A549 (cell line): ENCODE data around the gene TOX2. TPM values are rescaled to one million over a fixed set of nuclear protein-coding genes. Genes with fewer than 3 reads are reported as not detected.

Source experiments
- ATAC-seq, 2 experiments: fragments of 200-7000 bp in 1 of 2; fragments of >200 bp in 1 of 2; cut with Nextera tagmentation in 1 of 2; cut with Tn5 transposase in 1 of 2; 3 replicates each; pipeline versions ENCODE4 v1.8.0 to v1.9.1; 2018 to 2020; ENCODE audit warnings: mild to moderate bottlenecking in 1 of 2, moderate library complexity in 1 of 2
- CTCF ChIA-PET: fragments of 300-600 bp; sonication (Branson Sonifier 250); formaldehyde crosslinking; extraction: SDS; loops from one replicate; lab custom pipeline; 2021; ENCODE audit warnings: antibody characterized with exemption, inconsistent platforms; lab: Yijun Ruan, JAX
- POLR2A ChIA-PET: fragments of 350-600 bp; formaldehyde crosslinking; extraction: SDS; loops from one replicate; lab custom pipeline; 2021; ENCODE audit warnings: antibody characterized with exemption, inconsistent platforms; lab: Yijun Ruan, JAX
- DNase-seq, 2 experiments: peaks; one replicate each; pipeline versions ENCODE4 v3.0.0 to v3.0.0-alpha.2; 2011 to 2016; ENCODE audit warnings: low read depth in 1 of 2, low spot score in 1 of 2
- FAIRE-seq: peaks from 2 replicates; lab custom pipeline; 2011; peaks lifted over from hg19 to GRCh38; lab: Jason Lieb, UNC
- H3K27ac ChIP-seq, 2 experiments: fragments of >200 bp; sonication (Bioruptor Twin); formaldehyde crosslinking; 3 replicates each; pipeline ENCODE4 v1.5.1; 2016 to 2017
- H3K4me1 ChIP-seq: fragments of >200 bp; sonication (Bioruptor Twin); formaldehyde crosslinking; 3 replicates; pipeline ENCODE4 v1.6.1; 2016
- H3K4me2 ChIP-seq: fragments of >200 bp; sonication (Bioruptor Twin); formaldehyde crosslinking; 3 replicates; pipeline ENCODE4 v1.6.1; 2016
- H3K4me3 ChIP-seq: fragments of >200 bp; sonication (Bioruptor Twin); formaldehyde crosslinking; 3 replicates; pipeline ENCODE4 v1.5.1; 2016
- H3K9me3 ChIP-seq: fragments of >200 bp; sonication (Bioruptor Twin); formaldehyde crosslinking; 3 replicates; pipeline ENCODE4 v1.6.1; 2016
- BHLHE40 ChIP-seq: IDR thresholded peaks from 2 replicates; pipeline ENCODE4 v1.6.1; 2012; ENCODE audit warnings: low read depth, low read length, inconsistent platforms
- CBX2 ChIP-seq: fragments of 200-600 bp; sonication (generic); IDR thresholded peaks from 2 replicates; pipeline ENCODE4 v1.6.1; 2016; ENCODE audit warnings: low read depth, mild to moderate bottlenecking, borderline replicate concordance
- CHD4 ChIP-seq: fragments of 200-600 bp; sonication (generic); IDR thresholded peaks from 2 replicates; pipeline ENCODE4 v1.6.1; 2016; ENCODE audit warnings: antibody characterized with exemption, mild to moderate bottlenecking, borderline replicate concordance
- EP300 ChIP-seq, 2 experiments: fragments of >200 bp; sonication (Bioruptor Twin); formaldehyde crosslinking; IDR thresholded peaks; 2 replicates in 1 of 2; 3 replicates in 1 of 2; pipeline ENCODE4 v1.6.1; 2016 to 2017
- FOSB ChIP-seq: fragments of 250-450 bp; sonication (Bioruptor Pico); IDR thresholded peaks from 2 replicates; pipeline ENCODE4 v1.5.0; 2020; ENCODE audit warnings: mild to moderate bottlenecking, moderate library complexity
- HEYL ChIP-seq: fragments of 250-450 bp; sonication (Bioruptor Pico); IDR thresholded peaks from 2 replicates; pipeline ENCODE4 v1.8.0; 2021; ENCODE audit warnings: mild to moderate bottlenecking, moderate library complexity
- HMGXB4 ChIP-seq: fragments of 250-450 bp; sonication (Bioruptor Pico); IDR thresholded peaks from 2 replicates; pipeline ENCODE4 v1.5.0; 2021; ENCODE audit warnings: mild to moderate bottlenecking, moderate library complexity, borderline replicate concordance
- HOXB5 ChIP-seq: fragments of 250-450 bp; sonication (Bioruptor Pico); IDR thresholded peaks from 2 replicates; pipeline ENCODE4 v1.5.0; 2020; ENCODE audit warnings: mild to moderate bottlenecking, moderate library complexity
- JUN ChIP-seq, 2 experiments: fragments of >200 bp; sonication (Bioruptor Twin); formaldehyde crosslinking; IDR thresholded peaks; 2 replicates in 1 of 2; 3 replicates in 1 of 2; pipeline ENCODE4 v1.6.1; 2016 to 2017
- KDM5A ChIP-seq: fragments of 200-600 bp; sonication (generic); IDR thresholded peaks from 2 replicates; pipeline ENCODE4 v1.6.1; 2016; ENCODE audit warnings: antibody characterized with exemption, mild to moderate bottlenecking
- MAFK ChIP-seq: fragments of 450-650 bp; IDR thresholded peaks from 2 replicates; pipeline ENCODE4 v1.6.1; 2014; ENCODE audit not compliant: partially characterized antibody
- MAZ ChIP-seq: fragments of 150-350 bp; IDR thresholded peaks from 2 replicates; pipeline ENCODE4 v1.6.1; 2014; ENCODE audit warnings: antibody characterized with exemption, low read depth, low read length, borderline replicate concordance
- NFE2L2 ChIP-seq: fragments of 150-350 bp; conservative IDR thresholded peaks from 2 replicates; pipeline ENCODE4 v1.6.1; 2014; ENCODE audit warnings: low read length
- NPAS2 ChIP-seq: fragments of 250-450 bp; sonication (Bioruptor Pico); IDR thresholded peaks from 2 replicates; pipeline ENCODE4 v1.8.0; 2022; ENCODE audit warnings: mild to moderate bottlenecking, moderate library complexity, borderline replicate concordance
- NR3C1 ChIP-seq: fragments of >200 bp; sonication (Bioruptor Twin); formaldehyde crosslinking; IDR thresholded peaks from 3 replicates; pipeline ENCODE4 v1.6.1; 2017
- PHF8 ChIP-seq: fragments of 200-600 bp; sonication (generic); IDR thresholded peaks from 2 replicates; pipeline ENCODE4 v1.6.1; 2016; ENCODE audit warnings: low read depth, mild to moderate bottlenecking, antibody characterized with exemption, moderate library complexity, borderline replicate concordance
- POLR2AphosphoS2 ChIP-seq: conservative IDR thresholded peaks from 2 replicates; pipeline ENCODE4 v1.6.1; 2012; ENCODE audit warnings: low read length, improper control_type of control experiment, inconsistent platforms
- RNF2 ChIP-seq: fragments of 200-600 bp; sonication (generic); IDR thresholded peaks from 2 replicates; pipeline ENCODE4 v1.6.1; 2016; ENCODE audit warnings: low read depth, mild to moderate bottlenecking, antibody characterized with exemption, moderate library complexity, borderline replicate concordance
- SREBF2 ChIP-seq: fragments of 450-650 bp; IDR thresholded peaks from 2 replicates; pipeline ENCODE4 v1.6.1; 2014; ENCODE audit warnings: mild to moderate bottlenecking, moderate library complexity
- TFCP2L1 ChIP-seq: fragments of 250-450 bp; sonication (Bioruptor Pico); IDR thresholded peaks from 2 replicates; pipeline ENCODE4 v1.5.0; 2021; ENCODE audit warnings: mild to moderate bottlenecking
- ZC3H11A ChIP-seq: fragments of 450-650 bp; IDR thresholded peaks from 2 replicates; pipeline ENCODE4 v1.6.1; 2014; ENCODE audit warnings: antibody characterized with exemption, mild to moderate bottlenecking
- WGBS: methylation state at CpG from one replicate; pipeline ENCODE4 v1.1.6; 2017; ENCODE audit errors: missing lambda C conversion rate; 5-methylcytosine and 5-hydroxymethylcytosine counted together
- polyA plus RNA-seq, 4 experiments: library from polyadenylated mRNA; depleted of rRNA in 3 of 4; stranded (reverse); fragments of >200 nt; fragmentation: RNase III in 1 of 4; extraction: RNeasy Plus Mini Kit Qiagen cat#74134 plus additional on column Dnase treatment in 1 of 4; gene quantifications; 2 replicates in 3 of 4; 3 replicates in 1 of 4; pipeline ENCODE4 v1.2.3, GENCODE V29; 2011 to 2017
- TF ChIP-seq, protein P1 (sequence below): fragments of 150-350 bp; IDR thresholded peaks from 2 replicates; pipeline ENCODE4 v1.6.1; 2014; ENCODE audit warnings: low read depth, mild to moderate bottlenecking, low read length
- TF ChIP-seq, protein P2 (sequence below): fragments of >200 bp; sonication (Bioruptor Twin); formaldehyde crosslinking; IDR thresholded peaks from 2 replicates; pipeline ENCODE4 v1.6.1; 2016

TOX2 gene
- polyA plus RNA-seq, 2 of the 4 experiments (the other 2 are of a cell fraction), result 2.5 to 5.3 TPM

- TF ChIP-seq CBX2 (no peak), NR3C1 (no peak), HMGXB4 (CRISPR knock-in tag) (no peak)
Measured at GRCh38 chr20:43973231-43973630, 58.6 kb downstream of the TOX2 start (continued).

DNA sequence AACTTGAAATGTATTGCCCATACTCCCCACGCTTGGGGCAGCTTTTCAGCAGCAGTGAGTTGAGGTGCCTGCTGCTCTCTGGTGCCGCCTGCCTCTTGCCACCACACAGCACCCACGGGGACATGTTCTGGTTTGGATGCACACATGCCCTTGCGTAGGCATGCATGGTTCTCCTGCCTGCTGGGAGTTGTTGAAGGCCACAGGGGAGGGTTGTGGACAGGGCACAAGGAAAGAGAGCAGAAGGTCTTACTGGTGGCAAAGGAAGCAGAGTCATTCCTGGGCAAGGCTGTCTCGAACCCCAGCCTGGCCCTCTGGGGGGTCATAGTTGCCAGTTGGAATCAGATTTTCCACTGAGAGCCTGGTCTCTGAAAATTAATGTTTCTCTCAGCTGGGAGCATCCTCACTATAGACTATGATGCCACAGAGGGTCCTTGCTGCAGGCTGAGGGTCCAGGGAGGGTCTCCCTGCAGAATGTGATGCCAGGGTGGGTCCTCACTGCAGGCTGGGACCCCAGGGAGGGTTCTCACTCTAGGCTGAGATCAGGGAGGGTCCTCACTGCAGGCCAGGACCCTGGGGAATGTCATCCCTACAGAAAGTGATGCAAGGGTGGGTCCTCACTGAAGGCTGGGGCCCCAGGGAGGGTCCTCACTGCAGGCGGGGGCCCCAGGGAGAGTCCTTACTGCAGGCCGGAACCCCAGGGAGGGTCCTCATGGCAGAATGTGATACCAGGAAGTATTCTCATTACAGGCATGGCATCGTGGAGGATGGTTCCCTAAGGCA is 59.2 kb downstream of the TOX2 start:
- H3K4me2 ChIP-seq, result no peak overlapping the region
- peaks cover 15% of the 10 kb centered on the region for H3K4me1 ChIP-seq
- ChIA-PET POLR2A (no interaction called here), CTCF (interaction anchor here (1.0 to 1.5 kb wide), 3 partner anchors 8 to 224 kb away, joined by 3 to 7 read pairs (median 6); no protein-coding TSS in a partner anchor)
- peaks cover 6% of the 10 kb centered on the region; the same call in 2 of the 3 replicates for H3K9me3 ChIP-seq
- DNase-seq (no peak), FAIRE-seq (no peak), ATAC-seq (no peak)
- TF ChIP-seq JUN (IDR thresholded peaks at IDR 0.05) (no peak), SREBF2 (no peak), PHF8 (no peak), RNF2 (no peak), CHD4 (no peak), MAZ (no peak), HOXB5 (CRISPR knock-in tag) (no peak), HEYL (CRISPR knock-in tag) (no peak), NPAS2 (CRISPR knock-in tag) (no peak), CBX2 (no peak), MAFK (no peak), KDM5A (no peak), TFCP2L1 (CRISPR knock-in tag) (no peak)
- TF ChIP-seq, protein P1, sequence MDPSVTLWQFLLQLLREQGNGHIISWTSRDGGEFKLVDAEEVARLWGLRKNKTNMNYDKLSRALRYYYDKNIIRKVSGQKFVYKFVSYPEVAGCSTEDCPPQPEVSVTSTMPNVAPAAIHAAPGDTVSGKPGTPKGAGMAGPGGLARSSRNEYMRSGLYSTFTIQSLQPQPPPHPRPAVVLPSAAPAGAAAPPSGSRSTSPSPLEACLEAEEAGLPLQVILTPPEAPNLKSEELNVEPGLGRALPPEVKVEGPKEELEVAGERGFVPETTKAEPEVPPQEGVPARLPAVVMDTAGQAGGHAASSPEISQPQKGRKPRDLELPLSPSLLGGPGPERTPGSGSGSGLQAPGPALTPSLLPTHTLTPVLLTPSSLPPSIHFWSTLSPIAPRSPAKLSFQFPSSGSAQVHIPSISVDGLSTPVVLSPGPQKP, result no peak
- WGBS, result 64% methylated on average over 6 of the region's 8 CpGs
- no peak overlapping the region for H3K4me3 ChIP-seq
- peak overlapping the region; percentile 83 to 84; a peak in 5 of 6 replicates for H3K27ac ChIP-seq

- DNase-seq (no peak), FAIRE-seq (no peak)
- POLR2A ChIA-PET, result interaction anchor here (0.8 kb wide), 1 partner anchor 11 kb away, joined by 3 read pairs; no protein-coding TSS in a partner anchor
- H3K4me2 ChIP-seq, result peak overlapping the region; percentile 34
- peak overlapping the region; percentile 83 to 84 for H3K27ac ChIP-seq
- TF ChIP-seq NFE2L2 (no peak), BHLHE40 (no peak), FOSB (CRISPR knock-in tag) (no peak), POLR2AphosphoS2 (no peak), ZC3H11A (no peak), EP300 (IDR thresholded peaks at IDR 0.05) (no peak)
- TF ChIP-seq, protein P2, sequence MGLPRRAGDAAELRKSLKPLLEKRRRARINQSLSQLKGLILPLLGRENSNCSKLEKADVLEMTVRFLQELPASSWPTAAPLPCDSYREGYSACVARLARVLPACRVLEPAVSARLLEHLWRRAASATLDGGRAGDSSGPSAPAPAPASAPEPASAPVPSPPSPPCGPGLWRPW, result no peak
- TF ChIP-seq, all 56 proteins: peak for 0
- no peak for ATAC-seq
- 95% methylated on average over 5 of the region's 5 CpGs for WGBS
- Histone ChIP-seq H3K9me3 (peaks cover 6% of the 10 kb centered on the region; the same call in 2 of the 3 replicates), H3K4me3 (no peak overlapping the region), H3K4me1 (peaks cover 15% of the 10 kb centered on the region)
- CTCF ChIA-PET, result interaction anchor here (1.0 to 1.5 kb wide), 3 partner anchors 8 to 225 kb away, joined by 3 to 7 read pairs (median 6); no protein-coding TSS in a partner anchor
Measured at GRCh38 chr20:43974695-43975094, 60.0 kb downstream of the TOX2 start.
